GM12873 (cell line): ENCODE measurements around the gene ARHGAP44.

Experiments used
- CTCF ChIP-seq: IDR thresholded peaks from 2 replicates; pipeline ENCODE4 v1.5.1; 2012; ENCODE audit warnings: low read depth, mild to moderate bottlenecking, moderate library complexity, low read length, control low read depth; ENCODE audit not compliant: insufficient read depth; ENCODE audit errors: missing control alignments

ARHGAP44 gene

DNA sequence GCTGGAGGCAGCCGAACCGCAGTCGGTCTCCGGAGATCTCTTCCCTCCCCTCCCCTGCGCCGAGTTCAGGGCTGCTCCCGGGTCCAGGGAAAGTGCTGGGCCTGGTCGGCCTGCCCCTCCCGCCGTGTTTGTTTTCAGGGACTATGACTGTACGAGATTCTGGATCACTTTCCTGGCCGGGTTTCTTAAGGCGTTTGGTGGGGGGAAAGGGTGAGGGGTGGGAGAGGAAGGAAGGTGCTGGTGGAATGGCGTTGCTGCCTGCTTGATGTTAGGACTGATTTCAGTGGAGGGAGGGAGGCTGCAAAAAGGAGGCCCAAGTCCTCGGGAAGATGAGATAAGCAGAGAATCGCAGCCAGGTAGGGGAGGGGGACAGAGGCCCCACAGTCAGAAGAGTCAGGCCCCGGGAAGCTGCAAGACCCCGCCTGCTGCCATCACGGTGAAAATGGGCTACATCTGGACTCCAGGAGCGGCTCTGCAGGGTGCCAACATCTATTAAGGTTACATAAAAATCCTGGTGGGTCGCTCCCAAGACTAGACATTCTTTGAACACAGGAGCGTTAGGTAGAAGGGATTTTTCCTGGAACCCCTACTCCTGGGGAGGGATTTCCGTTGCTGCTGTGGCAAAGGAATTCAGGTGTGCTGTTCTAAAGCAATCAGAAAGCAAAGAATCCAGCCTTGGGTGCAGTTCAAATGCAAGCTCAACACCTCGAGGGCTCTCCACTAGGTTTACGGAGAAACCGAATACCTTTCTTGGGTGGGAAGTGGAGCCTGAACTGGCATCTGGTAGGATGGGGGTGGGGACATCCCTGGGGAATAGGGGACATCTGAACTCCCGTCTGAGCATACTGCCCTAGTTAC, 1.2 kb downstream of the ARHGAP44 start:
- TF ChIP-seq CTCF: no peak

- no peak for TF ChIP-seq CTCF
These were observed 5.7 kb downstream of the ARHGAP44 start for GRCh38 chr17:12794919-12795532.

DNA sequence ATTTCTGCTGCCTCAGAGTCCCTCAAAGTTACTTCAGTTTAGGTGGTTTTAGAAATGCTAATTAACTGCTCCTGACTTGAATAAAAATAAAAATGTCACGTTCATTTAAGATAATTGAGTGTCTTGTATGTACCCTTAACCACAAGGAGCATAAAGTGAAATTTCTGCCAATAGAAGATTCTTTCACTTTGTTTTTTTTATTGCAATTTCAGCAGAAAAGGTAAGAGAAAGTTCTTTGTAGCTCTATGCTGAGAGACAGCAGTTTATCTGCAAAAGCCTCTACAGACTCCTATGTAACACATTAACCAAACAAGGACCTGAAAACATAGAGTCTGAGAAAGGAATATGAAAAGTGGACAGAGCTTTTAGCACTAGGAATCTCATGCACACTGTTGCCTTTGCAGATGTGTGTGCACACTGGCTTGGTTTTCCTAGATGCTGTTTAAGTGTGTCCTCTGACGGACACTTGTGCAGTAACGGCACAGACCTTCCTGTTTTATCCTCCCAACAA, 11.6 kb downstream of the ARHGAP44 start:
- TF ChIP-seq CTCF: no peak

DNA sequence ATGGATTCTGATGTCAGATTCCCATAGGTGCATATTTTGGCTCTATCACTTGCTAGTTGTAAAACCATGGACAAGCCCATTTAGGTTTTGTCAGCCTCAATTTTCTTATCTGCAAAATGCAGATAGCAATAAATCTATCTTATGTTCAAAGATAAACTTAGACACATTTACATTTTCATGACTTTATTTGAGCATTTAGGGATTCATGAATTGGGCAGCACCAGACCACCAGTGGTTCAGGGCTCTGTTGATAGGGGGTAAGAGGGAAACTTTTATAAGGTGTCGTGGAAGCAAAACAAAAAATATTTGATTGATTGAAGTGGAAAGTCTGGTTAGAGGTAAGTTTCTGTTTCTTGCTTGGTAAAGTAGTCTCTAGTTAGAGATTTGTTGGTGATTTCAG, 17.3 kb downstream of the ARHGAP44 start:
- TF ChIP-seq CTCF: no peak

DNA sequence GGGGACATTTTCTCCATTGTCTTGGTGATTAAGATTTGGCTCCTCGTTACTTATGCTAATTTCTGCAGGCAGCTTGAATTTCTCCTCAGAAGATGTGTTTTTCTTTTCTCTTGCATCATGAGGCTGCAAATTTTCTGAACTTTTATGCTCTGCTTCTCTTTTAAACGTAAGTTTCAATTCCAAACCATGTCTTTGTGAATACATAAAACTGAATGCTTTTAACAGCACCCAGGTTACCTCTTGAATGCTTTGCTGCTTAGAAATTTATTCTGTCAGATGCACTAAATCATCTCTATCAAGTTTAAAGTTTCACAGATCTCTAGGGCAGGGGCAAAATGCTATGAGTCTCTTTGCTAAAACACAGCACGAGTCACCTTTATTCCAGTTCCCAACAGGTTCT, 19.4 kb downstream of the ARHGAP44 start:
- no peak for TF ChIP-seq CTCF

DNA sequence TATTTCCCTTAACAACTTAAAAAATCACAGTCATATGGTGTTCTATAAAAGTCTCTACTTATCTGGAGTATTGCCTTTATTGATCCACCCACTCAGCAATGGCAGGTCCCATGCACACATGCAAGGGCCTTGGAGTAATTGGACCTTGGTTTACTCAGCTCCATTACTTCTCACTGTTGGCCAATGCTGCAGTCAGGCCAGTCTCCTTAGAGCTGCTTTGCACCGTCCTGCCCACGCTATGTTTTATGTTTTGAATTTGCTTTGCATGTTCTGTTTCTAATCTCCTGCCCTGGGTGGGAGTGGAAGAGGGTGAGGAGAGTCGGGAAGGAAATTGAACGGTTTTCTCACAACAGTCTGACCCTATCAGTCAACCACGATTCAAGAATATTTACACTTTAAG, 23.6 kb downstream of the ARHGAP44 start:
- no peak for TF ChIP-seq CTCF

GRCh38 chr17:12813664-12814063, 24.4 kb downstream of the ARHGAP44 start:
- no peak for TF ChIP-seq CTCF
